Superior temporal gyrus (tissue), 1 donor: ENCODE data around the gene CEP68.
"Not testable (repeated sequence)": the region's sequence is repeated elsewhere in the genome, so short reads cannot be mapped to it uniquely, and the experiment has no call there.

Source experiments
- DNase-seq: peaks from one replicate; pipeline ENCODE4 v3.0.0-alpha.2; 2016; ENCODE audit errors: extremely low spot score

Gene CEP68

DNA sequence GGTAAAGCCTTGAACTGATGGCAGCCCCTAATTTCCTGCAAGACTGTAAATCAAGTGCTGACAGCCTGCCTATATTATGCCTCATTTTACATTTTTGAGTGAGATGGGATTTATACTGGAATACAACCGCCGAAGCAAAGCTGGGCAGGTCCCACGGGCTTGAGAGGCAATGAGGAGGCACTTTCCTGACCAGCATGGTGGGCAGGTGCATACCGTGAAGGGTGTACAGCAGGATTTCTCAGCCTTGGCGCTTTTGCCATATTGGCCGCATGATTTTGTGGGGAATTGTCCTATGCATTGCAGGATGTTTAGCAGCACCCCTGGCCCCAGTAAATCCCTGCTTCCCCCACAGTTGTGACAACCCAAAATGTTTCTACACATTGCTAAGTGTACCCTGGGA lies 22.8 kb downstream of the CEP68 start:
- no peak for DNase-seq

DNA sequence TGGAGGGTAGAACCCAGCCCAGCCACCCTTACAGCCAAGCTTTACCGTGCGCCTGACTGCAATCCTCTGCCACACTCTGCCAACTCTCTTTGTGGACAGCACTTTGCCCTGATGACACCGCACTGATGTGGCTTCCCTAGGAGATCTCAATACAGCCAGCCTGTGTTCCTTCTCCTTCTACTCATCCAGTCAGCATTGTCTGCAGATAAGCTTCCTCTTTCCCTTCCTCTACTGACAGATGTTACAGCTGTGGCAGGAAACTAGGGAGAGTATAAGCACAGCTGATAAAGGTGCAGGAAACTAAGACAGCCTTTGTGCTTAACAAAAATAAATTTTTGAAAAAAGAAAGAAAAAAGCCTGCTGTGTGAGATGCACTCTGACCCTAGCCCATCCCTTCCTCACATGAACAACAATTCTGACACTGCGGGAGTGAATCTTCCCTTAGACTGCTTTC lies 25.0 kb downstream of the CEP68 start:
- DNase-seq: no peak

DNA sequence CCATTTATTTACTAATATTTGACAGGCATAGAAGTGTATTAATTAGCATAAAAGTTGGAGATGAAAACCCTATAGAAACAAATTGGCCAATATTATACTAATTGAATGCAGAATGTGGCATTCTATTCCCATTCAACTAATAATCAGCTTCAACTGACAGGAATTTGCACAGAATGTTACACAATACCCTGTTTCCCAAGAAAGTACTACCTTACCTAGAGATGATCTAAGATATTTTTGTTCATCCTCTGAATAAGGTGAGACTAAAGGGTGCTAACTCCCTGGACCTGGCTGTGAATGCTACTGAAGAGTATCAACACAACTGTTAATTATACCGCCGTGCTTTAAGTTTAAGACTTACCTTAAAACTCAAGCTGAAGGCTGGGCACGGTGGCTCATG lies 28.9 kb downstream of the CEP68 start:
- DNase-seq: no peak

DNA sequence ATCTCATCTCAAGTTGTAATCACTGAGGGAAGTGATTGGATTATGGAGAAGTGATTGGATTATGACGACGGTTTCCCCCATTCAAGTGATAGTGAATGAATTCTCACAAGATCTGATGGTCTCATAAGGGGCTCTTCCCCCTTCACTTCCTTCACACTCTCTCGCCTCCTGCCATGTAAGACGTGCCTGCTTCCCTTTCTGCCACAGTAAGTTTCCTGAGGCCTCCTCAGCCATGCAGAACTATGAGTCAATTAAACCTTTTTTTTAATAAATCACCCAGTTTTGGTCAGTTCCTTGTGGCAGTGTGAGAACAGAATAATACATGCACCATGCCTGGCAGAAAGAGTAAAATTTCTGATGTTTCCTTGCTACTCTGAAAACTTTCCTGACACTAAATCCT lies 36.6 kb downstream of the CEP68 start:
- DNase-seq: no peak

DNA sequence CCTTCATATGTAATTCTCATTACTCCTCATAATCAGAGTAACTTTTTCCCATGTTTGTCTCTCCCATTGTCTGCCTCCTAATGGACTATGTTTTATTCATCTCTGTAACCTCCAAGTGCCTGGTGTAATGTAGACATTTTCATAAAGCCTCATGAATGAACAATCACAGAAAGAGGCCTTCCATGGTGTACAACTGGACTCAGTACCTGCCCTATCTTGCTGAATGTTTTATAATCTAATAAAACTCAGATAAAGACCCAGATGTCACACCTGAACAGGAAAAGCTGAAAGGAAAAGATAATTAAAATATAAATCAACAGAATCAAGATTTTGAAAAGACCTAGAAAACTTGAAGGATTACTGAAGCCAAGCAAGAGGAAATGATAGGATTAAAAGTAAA lies 37.0 kb downstream of the CEP68 start:
- no peak for DNase-seq

DNA sequence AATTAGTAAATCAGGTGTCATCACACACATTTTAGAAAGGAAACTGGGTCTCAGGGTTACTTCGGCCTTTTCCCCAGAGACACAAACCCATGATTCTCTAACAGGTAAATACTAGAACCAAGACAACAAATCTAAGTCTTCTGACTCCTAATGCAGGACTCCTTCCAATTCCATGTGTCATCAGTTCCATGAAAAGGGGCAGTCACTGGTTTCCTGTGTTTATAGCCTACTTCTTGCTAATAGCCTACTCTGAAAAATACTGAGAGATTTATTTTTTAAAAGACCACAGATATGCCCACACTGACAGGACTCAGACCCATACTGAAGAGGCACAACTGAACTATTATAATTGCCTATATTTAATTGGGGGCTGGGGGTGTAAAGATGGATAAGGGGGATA lies 40.7 kb downstream of the CEP68 start:
- no peak for DNase-seq

DNA sequence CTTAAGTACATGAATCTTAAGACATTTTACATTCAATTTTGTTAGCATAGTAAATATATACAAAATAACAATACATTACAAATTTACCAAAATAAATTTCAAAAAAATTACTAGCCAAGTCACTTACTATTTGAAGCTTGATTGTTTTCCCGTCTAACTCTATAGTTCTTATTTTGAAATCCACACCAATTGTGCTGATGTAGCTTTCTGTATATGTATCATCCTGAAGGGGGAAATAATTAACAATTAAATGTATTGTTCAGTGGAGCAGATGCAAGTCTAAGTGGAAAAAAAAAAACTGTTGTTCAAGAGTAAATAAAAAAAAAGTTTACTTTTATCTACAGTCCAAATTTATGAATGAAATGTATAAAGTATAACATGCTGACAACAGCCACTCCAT lies 41.6 kb downstream of the CEP68 start:
- DNase-seq: no peak

DNA sequence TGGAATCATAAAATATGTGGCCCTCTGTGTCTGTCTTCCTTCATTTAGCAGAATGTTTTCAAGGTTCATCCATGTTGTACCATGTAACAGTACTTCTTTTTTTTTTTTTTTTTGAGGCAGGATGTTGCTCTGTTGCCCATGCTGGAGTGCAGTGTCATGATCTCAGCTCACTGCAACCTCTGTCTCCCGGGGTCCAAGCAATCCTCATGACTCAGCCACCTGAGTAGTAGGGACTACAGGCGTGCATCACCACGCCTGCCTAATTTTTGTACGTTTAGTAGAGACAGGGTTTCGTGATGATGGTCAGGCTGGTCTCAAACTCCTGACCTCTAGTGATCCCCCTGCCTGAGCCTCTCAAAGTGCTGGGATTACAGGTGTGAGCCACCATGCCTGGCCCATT lies 42.5 kb downstream of the CEP68 start:
- no peak for DNase-seq

DNA sequence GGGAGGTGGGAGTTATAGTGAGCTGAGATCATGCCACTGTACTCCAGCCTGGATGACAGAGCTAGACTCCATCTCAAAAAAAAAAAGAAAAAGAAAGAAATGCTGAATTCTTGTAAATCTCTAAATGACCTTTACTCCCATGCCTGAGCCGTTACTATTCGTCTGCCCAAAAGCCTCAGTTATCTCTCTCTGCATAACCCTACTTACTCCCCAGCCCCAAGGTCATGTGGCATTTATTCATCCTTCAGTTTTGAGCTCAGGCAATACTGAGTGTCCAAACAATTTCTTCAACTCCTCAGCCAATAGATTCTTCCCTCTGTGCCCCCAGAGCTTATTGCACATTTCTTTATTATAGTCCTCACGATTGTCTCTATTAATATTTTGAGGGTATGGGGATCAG lies 44.9 kb downstream of the CEP68 start:
- no peak for DNase-seq

DNA sequence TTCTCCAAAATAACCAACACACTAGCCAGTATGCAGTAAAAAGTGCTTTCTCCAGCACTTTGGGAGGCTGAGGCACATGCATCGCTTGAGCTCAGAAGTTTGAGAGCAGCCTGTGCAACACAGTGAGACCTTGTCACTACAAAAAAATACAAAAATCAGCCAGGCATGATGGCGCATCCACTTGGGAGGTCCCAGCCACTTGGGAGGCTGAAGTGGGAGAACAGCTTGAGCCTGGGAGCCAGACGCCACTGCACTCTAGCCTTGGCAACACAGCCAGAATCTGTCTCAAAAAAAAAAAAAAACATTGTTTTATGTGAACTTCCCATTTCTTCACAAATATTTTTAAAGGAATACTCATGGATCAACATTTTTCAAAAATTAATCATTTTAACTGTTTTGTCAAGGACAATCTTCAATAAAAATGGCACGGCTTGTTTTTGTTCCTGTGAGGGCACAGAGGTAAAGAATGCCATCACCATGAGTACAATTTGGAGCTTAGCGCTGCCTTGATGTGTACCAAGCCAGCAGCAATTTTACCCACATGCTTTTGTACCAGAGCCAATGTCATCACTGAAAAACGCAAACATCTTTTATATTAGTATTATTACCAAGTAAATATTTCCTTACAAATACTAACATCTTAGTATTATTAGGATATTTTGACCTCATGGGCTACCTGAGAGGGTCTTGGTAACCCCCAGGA lies 46.9 kb downstream of the CEP68 start:
- DNase-seq: no peak

DNA sequence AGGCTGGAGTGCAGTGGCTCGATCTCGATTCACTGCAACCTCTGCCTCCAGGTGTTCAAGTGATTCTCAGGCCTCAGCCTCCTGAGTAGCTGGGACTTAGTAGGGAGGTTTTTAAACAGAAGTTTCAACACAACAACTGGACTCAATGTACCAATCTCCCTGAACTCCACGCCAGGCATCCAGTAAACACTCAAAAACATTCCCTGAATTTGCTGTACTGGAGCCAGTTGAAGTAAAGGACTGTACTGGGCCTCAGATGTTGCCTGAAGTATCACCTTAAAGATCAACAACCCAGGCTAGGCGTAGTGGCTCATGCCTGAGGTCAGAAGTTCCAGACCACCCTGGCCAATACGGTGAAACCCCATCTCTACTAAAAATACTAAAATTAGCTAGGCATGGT lies 51.3 kb downstream of the CEP68 start:
- DNase-seq: no peak

DNA sequence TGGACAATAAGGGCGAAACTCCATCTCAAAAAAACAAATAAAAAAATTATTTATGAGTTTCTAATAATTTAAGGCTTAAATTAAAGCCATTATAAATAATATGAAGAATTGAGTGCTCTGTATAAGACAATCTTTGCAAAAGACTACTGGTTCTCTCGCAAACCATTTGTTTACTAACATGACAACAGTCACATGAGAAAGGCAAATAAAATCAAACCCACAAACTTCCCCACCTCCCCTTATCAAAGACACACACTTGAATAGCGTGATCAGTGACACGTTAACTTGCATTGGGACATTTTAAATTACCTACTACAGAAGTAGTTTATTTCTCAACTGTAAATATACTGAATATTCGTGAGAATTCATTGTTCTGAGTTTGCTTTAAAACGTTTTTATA lies 52.6 kb downstream of the CEP68 start:
- no peak for DNase-seq

DNA sequence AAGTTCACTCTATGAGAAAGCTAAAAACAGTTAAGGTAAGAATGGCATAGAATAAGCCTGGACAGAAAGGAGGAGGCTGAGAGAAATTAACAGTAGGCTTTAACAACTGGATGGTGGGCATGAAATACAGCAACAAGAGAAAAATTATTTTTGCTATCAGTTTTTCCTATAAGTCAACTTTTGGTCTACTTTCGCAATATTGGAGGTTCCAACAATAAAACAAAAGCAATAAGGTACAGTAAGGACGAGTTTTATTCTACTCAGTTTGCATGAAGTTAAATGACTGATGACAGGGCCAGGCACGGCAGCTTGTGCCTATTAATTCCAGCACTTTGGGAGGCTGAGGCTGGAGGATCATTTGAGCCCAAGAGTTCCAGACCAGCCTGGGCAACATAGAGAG lies 56.4 kb downstream of the CEP68 start:
- no peak for DNase-seq

DNA sequence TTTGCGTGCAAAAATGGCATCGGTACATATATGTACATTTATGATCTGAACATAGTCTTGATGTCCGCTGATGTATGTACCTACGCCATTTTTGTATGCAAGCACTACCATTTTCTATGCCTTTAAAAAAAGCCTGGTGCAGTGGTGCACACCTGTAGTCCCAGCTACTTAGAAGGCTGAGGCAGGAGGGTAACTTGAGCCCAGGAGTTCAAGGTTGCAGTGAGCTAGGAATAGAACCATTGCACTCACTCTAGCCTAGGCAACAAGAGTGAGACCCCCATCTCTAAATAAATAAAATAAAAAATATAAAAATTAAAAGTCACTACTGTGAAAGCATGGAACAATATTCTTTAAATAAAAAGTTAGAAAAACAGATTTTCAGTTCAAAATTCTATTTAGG lies 57.0 kb downstream of the CEP68 start:
- no peak for DNase-seq

DNA sequence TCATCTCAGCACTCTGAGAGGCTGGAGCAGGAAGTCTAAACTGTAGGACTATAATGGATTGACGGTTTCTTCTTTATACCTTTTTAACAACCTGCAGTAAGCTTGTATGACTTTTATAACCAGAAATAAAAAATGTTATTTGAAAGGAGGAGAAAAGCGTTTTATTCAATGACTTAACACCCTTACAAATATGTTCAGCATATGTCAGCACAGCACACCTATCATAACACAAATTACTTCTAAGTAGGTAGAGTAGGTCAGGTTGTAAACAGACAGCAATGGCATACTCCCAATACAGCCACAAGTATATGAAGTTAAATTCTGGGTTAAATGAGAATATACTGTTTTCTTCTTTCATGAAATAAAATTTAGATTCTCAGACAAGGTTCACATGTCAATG lies 57.6 kb downstream of the CEP68 start:
- no peak for DNase-seq

DNA sequence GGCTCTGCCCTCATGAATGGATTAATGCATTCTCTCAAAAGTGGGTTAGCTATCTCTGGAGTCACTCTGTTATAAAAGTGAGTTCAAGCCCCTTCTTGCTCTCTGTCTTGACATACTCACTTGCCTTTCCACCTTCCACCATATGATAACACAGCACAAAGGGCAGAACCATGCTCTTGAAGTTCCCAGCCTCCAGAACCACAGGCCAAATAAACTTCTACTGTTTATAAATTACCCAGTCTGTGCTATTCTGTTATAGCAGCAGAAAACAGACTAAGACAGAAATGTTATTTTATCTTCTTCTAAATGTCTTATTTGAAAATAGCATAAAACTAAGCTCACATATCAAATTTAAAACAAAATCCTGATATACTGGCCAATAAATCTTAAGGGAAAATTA lies 58.7 kb downstream of the CEP68 start:
- DNase-seq: no peak

DNA sequence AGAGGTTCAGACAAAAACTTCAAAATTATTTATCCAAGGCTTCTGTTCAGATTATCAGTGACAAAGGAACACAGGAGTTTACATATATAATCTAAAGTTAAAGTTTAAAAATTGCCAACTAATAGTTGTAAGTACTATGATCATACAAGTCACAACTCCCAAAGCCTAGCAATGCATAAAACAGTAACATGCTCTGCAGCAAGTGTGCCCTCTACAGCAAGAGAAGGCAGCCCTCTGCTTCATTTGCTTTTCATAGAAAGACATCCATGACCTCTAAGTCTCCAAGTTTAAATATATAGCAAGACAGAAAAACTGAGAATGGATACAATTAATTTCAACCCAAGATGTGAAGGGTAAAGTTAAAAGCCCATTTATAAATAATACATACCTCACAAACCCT lies 60.4 kb downstream of the CEP68 start:
- DNase-seq: no peak

DNA sequence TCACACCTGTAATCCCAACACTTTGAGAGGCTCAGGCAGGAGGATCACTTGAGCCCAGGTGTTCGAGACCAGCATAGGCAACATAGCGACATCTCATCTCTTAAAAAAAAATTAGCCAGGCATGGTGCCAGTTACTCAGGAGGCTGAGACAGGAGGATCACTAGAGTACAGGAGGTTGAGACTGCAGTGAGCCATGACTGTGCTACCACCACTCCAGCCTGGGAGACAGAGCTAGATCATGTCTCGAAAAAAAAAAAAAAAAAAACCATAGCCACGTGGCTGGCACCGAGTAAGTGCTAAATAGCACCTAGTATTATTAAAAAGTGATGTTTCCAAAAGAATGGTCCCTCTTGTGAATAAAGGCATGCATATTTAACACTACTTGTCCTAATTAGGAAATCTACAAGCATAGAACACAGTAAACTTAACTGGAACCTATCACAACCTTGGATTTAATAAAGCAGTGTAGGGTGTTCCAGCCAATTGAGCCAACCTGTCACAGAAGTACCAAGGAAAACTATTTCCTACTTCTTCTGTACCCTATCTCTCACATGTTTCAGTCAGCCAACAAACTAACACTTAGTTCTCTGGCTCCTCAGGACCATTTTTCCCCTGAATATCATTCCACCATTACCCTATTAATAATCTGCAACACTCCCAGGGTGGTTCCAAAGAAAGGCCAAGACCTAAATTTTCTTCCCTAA lies 64.9 kb downstream of the CEP68 start:
- no peak for DNase-seq

DNA sequence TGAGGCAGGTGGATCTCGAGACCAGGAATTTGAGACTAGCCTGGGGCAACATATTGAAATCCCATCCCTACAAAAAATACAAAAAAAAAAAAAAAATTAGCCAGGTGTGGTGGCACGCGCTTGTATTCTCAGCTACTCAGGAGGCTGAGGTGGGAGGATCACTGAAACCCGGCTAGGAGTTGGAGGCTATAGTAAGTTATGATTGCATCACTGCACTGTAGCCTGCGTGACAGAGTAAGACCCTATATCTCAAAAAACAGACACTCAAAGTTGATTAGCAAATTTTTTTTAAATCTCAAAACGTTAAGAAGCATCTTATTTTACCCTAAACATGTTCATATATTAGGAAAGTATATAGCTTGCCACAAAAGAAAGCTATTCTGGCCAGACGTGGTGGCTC lies 66.1 kb downstream of the CEP68 start:
- no peak for DNase-seq

DNA sequence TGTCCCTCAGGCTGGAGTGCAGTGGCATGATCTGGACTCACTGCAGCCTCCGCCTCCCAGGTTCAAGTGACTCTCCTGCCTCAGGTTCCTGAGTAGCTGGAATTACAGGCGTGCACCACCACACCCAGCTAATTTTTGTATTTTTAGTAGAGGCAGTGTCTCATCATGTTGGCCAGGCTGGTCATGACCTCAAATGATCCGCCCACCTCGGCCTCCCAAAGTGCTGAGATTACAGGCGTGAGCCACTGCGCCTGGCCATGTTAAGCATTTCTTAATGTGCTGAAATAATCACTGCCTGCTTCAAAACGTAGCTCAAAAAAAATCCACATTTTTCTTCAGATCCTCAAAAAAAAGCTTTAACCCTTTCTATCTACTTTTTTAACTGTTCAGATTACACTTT lies 69.2 kb downstream of the CEP68 start:
- DNase-seq: not testable (repeated sequence)

DNA sequence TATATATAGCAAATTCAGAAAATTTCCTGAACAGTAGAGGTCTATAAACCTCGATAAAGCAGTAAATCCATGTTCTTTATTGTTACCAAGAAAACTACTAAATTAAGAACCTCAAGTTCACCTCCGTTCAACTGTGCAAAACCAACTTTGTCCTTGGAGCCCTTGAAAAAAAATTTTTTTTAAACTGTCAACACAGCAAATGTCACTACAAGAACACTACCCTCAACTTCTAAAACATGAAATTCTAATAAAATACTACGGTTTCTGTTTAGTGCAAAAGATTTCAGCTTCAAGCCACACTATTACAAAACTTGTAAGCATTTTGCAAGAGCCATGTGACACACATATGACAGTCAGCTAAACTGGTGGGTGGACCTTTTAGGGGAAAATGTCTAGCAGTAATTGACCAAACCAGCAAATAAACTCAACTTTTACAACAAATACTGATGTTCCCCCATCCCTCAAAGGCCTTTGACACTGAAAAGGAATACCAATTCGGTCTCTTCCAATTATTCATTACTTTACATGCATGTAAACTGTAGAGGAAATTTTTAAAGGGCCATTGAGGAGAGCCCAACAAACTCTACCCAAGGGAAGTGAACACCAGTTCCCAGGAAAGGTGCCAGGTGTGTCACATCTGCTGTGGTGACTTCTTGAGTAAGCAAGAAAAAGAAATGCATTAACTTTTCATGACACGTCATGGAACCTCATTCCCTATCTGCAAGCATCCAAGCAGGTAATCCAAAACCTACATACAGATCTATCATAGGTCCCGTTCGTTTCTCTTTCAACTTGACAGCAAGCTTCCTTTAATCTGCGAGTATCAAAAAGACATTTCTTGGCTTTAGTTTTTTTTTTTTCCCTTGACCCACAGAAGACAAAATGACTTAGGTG lies 72.3 kb downstream of the CEP68 start:
- no peak for DNase-seq

DNA sequence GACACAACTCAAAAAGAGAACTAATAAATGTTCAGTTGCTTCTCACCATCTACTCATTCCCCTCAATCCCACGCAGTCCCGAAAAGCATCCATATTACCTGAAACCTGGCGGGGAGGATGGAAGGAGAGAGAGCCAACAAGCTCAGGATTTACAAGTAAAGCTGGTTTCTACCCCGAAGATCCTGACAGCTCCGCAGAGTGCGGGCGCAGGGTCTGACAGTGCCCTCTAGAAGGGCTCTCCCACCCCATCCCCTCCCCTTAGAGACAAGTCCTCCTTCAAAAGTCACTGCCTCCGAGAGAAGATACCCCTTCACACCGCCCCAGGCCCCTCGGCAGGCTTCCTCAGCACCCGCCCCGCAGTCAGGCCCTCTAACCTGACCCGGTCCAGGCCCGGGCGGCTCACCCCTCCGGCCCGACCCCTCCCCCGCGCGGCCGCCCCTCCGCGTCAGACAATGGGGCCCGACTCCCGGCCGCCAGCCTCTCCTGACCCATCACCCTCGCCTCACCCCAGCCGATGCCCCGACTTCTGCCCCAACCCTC lies 73.1 kb downstream of the CEP68 start:
- no peak for DNase-seq
